K562 (cell line): ENCODE measurements around the gene BIVM. TPM values are rescaled to one million over a fixed set of nuclear protein-coding genes. Genes with fewer than 3 reads are reported as not detected.

Experiments
- FOS ChIP-seq: IDR thresholded peaks from 3 replicates; pipeline ENCODE4 v1.6.1; 2011; ENCODE audit not compliant: insufficient read length; ENCODE audit errors: extremely low read depth
- FOXJ3 ChIP-seq: sonication (generic); formaldehyde crosslinking; IDR thresholded peaks from 2 replicates; pipeline ENCODE4 v1.4.0; 2020; ENCODE audit warnings: mild to moderate bottlenecking, missing genetic modification reagents
- HIVEP1 ChIP-seq: fragments of 250-450 bp; sonication (Bioruptor Pico); IDR thresholded peaks from 2 replicates; pipeline ENCODE4 v1.4.0; 2020; ENCODE audit warnings: mild to moderate bottlenecking
- KLF6 ChIP-seq: fragments of 250-450 bp; sonication (Bioruptor Pico); IDR thresholded peaks from 2 replicates; pipeline ENCODE4 v1.4.0; 2020; ENCODE audit warnings: mild to moderate bottlenecking, moderate library complexity, borderline replicate concordance
- MBD2 ChIP-seq: sonication (generic); IDR thresholded peaks from 2 replicates; pipeline ENCODE4 v1.6.1; 2016; ENCODE audit warnings: low read depth, borderline replicate concordance
- PHB2 ChIP-seq: fragments of 450-650 bp; IDR thresholded peaks from 2 replicates; pipeline ENCODE4 v1.6.1; 2017; ENCODE audit warnings: low read depth
- SETDB1 ChIP-seq: IDR thresholded peaks from one replicate; pipeline ENCODE4 v1.6.1; 2012; ENCODE audit warnings: low read length, control low read depth, inconsistent platforms
- ZNF217 ChIP-seq: sonication (generic); formaldehyde crosslinking; IDR thresholded peaks from 2 replicates; pipeline ENCODE4 v1.8.0; 2022; ENCODE audit warnings: mild to moderate bottlenecking, missing genetic modification reagents
- ZNF707 ChIP-seq: fragments of 250-450 bp; sonication (Bioruptor Pico); conservative IDR thresholded peaks from 2 replicates; pipeline ENCODE4 v1.8.0; 2022; ENCODE audit warnings: inconsistent platforms, mild to moderate bottlenecking, moderate library complexity
- polyA plus RNA-seq, 8 experiments: library from polyadenylated mRNA; depleted of rRNA in 4 of 8; stranded (reverse) in 5 of 8; unstranded in 3 of 8; fragments of >200 nt; fragmentation: Nextera tagmentation in 2 of 8; fragmentation: Illumina TruSeq in 1 of 8; extraction: Ambion mirVana in 2 of 8; extraction: Trizol in 1 of 8; gene quantifications; 2 replicates each; pipeline versions ENCODE4 v1.2.1 to v1.2.3, GENCODE V29; 2011 to 2014; ENCODE audit warnings: inconsistent platforms in 1 of 8, missing spikeins in 1 of 8
- total RNA-seq, 7 experiments: library from RNA; depleted of rRNA in 6 of 7; stranded (reverse); fragments of >200 nt in 6 of 7; fragmentation: Illumina TruSeq in 2 of 7; extraction: Trizol in 2 of 7; gene quantifications; 2 replicates each; pipeline versions ENCODE4 v1.2.1 to v1.2.3, GENCODE V29; 2011 to 2021; ENCODE audit warnings: low replicate concordance in 1 of 7
- TF ChIP-seq, protein P1 (sequence below): IDR thresholded peaks from 3 replicates; pipeline ENCODE4 v1.6.1; 2011; ENCODE audit warnings: borderline replicate concordance, mild to moderate bottlenecking, moderate library complexity; ENCODE audit not compliant: insufficient read length; ENCODE audit errors: extremely low read depth
- TF ChIP-seq, protein P2 (sequence below): fragments of 450-650 bp; formaldehyde crosslinking; IDR thresholded peaks from 2 replicates; pipeline ENCODE4 v1.4.0; 2022; ENCODE audit warnings: missing genetic modification characterization
- TF ChIP-seq, protein P3 (sequence below): IDR thresholded peaks from 2 replicates; pipeline ENCODE4 v1.6.1; 2011; ENCODE audit not compliant: insufficient read length; ENCODE audit errors: extremely low read depth
- TF ChIP-seq, protein P4 (sequence below): IDR thresholded peaks from 3 replicates; pipeline ENCODE4 v1.6.1; 2011; ENCODE audit warnings: borderline replicate concordance, mild to moderate bottlenecking; ENCODE audit not compliant: insufficient read length, insufficient read depth
- TF ChIP-seq, protein P5 (sequence below): sonication (generic); formaldehyde crosslinking; IDR thresholded peaks from 2 replicates; pipeline ENCODE4 v1.8.0; 2022; ENCODE audit warnings: mild to moderate bottlenecking, missing genetic modification reagents, borderline replicate concordance

The BIVM gene
- total and polyA plus RNA-seq, 9 of the 15 experiments (the other 6 are each of a cell fraction or from before 2014, with no cell fraction given), result 3.6 to 23.1 (median 16.8) TPM

DNA sequence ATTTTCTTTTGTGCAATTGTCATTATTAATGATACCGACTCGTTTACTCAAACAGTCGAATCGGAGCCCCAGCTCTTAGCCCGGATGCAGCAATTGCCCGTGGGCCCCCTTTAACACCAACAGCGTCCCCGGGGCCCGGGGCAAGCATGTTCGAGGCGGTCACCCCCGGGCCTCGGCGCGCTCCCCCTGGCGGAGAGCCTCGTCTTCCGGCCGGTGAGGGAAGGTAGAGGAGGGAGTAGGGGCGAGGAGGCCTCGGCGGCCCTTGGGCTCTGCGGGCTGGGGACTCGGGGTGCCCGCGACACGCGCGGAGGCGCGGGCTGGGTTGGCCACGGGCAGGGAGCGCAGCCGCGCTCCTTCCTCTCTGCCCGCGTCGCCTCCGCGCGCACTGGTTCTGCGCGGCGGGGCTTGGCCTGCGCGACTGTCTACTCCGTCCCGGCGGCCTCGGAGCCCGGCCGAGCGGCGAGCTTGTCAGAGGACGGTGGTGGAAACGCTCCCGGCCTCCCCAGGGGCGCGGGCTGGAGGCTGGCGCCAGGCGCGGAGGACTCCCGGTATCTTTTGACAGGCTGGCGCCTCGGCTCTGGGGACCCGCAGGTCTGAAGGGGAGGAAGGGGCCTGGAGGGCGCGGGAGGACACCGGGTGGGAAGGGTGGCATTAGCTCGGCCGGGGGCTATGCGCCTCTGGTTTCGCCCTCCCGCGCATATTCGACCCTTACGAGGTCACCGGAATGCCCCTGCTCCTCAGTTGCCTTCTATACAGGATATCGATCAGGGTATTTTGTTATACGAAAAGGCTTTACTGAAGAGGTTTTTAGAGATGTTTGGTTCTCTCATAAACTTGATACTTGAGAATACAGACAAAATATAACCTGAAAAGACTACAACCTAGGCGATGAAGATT is 1.5 kb downstream of the BIVM start (continued):
- TF ChIP-seq, protein P1, sequence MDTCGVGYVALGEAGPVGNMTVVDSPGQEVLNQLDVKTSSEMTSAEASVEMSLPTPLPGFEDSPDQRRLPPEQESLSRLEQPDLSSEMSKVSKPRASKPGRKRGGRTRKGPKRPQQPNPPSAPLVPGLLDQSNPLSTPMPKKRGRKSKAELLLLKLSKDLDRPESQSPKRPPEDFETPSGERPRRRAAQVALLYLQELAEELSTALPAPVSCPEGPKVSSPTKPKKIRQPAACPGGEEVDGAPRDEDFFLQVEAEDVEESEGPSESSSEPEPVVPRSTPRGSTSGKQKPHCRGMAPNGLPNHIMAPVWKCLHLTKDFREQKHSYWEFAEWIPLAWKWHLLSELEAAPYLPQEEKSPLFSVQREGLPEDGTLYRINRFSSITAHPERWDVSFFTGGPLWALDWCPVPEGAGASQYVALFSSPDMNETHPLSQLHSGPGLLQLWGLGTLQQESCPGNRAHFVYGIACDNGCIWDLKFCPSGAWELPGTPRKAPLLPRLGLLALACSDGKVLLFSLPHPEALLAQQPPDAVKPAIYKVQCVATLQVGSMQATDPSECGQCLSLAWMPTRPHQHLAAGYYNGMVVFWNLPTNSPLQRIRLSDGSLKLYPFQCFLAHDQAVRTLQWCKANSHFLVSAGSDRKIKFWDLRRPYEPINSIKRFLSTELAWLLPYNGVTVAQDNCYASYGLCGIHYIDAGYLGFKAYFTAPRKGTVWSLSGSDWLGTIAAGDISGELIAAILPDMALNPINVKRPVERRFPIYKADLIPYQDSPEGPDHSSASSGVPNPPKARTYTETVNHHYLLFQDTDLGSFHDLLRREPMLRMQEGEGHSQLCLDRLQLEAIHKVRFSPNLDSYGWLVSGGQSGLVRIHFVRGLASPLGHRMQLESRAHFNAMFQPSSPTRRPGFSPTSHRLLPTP, result no peak
- TF ChIP-seq ZNF707 (CRISPR knock-in tag), result no peak
- TF ChIP-seq, protein P2, sequence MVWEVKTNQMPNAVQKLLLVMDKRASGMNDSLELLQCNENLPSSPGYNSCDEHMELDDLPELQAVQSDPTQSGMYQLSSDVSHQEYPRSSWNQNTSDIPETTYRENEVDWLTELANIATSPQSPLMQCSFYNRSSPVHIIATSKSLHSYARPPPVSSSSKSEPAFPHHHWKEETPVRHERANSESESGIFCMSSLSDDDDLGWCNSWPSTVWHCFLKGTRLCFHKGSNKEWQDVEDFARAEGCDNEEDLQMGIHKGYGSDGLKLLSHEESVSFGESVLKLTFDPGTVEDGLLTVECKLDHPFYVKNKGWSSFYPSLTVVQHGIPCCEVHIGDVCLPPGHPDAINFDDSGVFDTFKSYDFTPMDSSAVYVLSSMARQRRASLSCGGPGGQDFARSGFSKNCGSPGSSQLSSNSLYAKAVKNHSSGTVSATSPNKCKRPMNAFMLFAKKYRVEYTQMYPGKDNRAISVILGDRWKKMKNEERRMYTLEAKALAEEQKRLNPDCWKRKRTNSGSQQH (CRISPR knock-in tag), result no peak
- no peak for TF ChIP-seq SETDB1
- TF ChIP-seq, protein P3, sequence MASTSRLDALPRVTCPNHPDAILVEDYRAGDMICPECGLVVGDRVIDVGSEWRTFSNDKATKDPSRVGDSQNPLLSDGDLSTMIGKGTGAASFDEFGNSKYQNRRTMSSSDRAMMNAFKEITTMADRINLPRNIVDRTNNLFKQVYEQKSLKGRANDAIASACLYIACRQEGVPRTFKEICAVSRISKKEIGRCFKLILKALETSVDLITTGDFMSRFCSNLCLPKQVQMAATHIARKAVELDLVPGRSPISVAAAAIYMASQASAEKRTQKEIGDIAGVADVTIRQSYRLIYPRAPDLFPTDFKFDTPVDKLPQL, result no peak
- TF ChIP-seq FOS, result no peak
- no peak for TF ChIP-seq HIVEP1 (CRISPR knock-in tag)
- TF ChIP-seq MBD2, result no peak
- no peak for TF ChIP-seq PHB2
- TF ChIP-seq KLF6, result no peak
- TF ChIP-seq ZNF217, result no peak
- TF ChIP-seq, protein P4, sequence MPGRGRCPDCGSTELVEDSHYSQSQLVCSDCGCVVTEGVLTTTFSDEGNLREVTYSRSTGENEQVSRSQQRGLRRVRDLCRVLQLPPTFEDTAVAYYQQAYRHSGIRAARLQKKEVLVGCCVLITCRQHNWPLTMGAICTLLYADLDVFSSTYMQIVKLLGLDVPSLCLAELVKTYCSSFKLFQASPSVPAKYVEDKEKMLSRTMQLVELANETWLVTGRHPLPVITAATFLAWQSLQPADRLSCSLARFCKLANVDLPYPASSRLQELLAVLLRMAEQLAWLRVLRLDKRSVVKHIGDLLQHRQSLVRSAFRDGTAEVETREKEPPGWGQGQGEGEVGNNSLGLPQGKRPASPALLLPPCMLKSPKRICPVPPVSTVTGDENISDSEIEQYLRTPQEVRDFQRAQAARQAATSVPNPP, result no peak
- TF ChIP-seq, protein P5, sequence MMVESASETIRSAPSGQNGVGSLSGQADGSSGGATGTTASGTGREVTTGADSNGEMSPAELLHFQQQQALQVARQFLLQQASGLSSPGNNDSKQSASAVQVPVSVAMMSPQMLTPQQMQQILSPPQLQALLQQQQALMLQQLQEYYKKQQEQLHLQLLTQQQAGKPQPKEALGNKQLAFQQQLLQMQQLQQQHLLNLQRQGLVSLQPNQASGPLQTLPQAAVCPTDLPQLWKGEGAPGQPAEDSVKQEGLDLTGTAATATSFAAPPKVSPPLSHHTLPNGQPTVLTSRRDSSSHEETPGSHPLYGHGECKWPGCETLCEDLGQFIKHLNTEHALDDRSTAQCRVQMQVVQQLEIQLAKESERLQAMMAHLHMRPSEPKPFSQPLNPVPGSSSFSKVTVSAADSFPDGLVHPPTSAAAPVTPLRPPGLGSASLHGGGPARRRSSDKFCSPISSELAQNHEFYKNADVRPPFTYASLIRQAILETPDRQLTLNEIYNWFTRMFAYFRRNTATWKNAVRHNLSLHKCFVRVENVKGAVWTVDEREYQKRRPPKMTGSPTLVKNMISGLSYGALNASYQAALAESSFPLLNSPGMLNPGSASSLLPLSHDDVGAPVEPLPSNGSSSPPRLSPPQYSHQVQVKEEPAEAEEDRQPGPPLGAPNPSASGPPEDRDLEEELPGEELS (CRISPR knock-in tag), result peak; percentile 68; the same call in 1 of the 2 replicates
- TF ChIP-seq FOXJ3 (CRISPR knock-in tag), result no peak
